ENCODE results near the gene SCNN1A.

SCNN1A gene

GRCh38 chr12:6333566-6333965, 41.8 kb downstream of the SCNN1A start:
- TF ChIP-seq CTCF (IDR thresholded peaks at IDR 0.05), result no peak
- Histone ChIP-seq H3K4me2 (ENCODE audit: low read length) (no peak overlapping the region), H3K27ac (peak overlapping the region; percentile 99), H3K4me3 (ENCODE audit: low read depth, low read length) (no peak overlapping the region), H2AFZ (no peak overlapping the region), H3K9me3 (ENCODE audit: control insufficient read depth, low read length) (no peaks in the 10 kb centered on the region), H3K4me1 (peaks cover 36% of the 10 kb centered on the region), H3K27me3 (ENCODE audit: control insufficient read depth, insufficient read depth, low read length) (no peaks in the 10 kb centered on the region), H3K79me2 (peaks cover 54% of the 10 kb centered on the region), H3K9ac (no peak overlapping the region), H3K36me3 (ENCODE audit: control insufficient read depth, insufficient read depth, low read length) (no peaks in the 10 kb centered on the region)

DNA sequence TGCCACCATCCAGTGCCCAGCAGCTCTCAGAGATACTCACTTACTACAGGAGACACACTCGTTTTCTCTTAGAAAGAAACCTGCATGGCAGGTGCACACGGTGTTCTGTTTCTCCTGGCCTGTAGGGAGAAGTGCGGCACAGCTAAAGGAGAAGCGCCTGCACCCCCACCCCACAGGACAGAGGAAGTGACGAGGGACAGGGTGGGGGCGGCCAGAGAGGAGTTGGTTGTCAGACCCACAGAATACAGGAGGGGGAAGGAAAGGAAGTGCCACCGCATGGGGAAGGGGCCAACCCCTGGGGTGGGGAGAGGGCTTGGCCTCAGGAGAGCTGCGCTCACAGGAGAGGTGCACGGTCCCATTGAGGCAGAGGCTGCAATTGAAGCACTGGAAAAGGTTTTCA, 42.3 kb downstream of the SCNN1A start:
- H3K27ac ChIP-seq, result no peak overlapping the region
- TF ChIP-seq CTCF (IDR thresholded peaks at IDR 0.05), result no peak

GRCh38 chr12:6332459-6332858, 42.9 kb downstream of the SCNN1A start:
- Histone ChIP-seq H3K27me3 (ENCODE audit: control insufficient read depth, insufficient read depth, low read length) (no peaks in the 10 kb centered on the region), H3K9me3 (ENCODE audit: control insufficient read depth, low read length) (no peaks in the 10 kb centered on the region), H3K79me2 (peaks cover 51% of the 10 kb centered on the region), H3K4me1 (peaks cover 26% of the 10 kb centered on the region), H3K27ac (no peak overlapping the region), H3K4me3 (ENCODE audit: low read depth, low read length) (no peak overlapping the region), H3K36me3 (ENCODE audit: control insufficient read depth, insufficient read depth, low read length) (no peaks in the 10 kb centered on the region), H2AFZ (no peak overlapping the region), H3K4me2 (ENCODE audit: low read length) (no peak overlapping the region), H3K9ac (no peak overlapping the region)
- TF ChIP-seq CTCF (IDR thresholded peaks at IDR 0.05), result no peak

More for the DNA sequence above, 42.3 kb downstream of the SCNN1A start:
- no peaks in the 10 kb centered on the region for H3K27me3 ChIP-seq (ENCODE audit: control insufficient read depth, insufficient read depth, low read length)
- no peaks in the 10 kb centered on the region for H3K36me3 ChIP-seq (ENCODE audit: control insufficient read depth, insufficient read depth, low read length)
- H3K4me2 ChIP-seq (ENCODE audit: low read length), result no peak overlapping the region
- H3K4me3 ChIP-seq (ENCODE audit: low read depth, low read length), result no peak overlapping the region
- H3K9me3 ChIP-seq (ENCODE audit: control insufficient read depth, low read length), result no peaks in the 10 kb centered on the region
- peaks cover 51% of the 10 kb centered on the region for H3K79me2 ChIP-seq
- H3K4me1 ChIP-seq, result peaks cover 32% of the 10 kb centered on the region
- no peak overlapping the region for H3K9ac ChIP-seq
- H2AFZ ChIP-seq, result no peak overlapping the region

DNA sequence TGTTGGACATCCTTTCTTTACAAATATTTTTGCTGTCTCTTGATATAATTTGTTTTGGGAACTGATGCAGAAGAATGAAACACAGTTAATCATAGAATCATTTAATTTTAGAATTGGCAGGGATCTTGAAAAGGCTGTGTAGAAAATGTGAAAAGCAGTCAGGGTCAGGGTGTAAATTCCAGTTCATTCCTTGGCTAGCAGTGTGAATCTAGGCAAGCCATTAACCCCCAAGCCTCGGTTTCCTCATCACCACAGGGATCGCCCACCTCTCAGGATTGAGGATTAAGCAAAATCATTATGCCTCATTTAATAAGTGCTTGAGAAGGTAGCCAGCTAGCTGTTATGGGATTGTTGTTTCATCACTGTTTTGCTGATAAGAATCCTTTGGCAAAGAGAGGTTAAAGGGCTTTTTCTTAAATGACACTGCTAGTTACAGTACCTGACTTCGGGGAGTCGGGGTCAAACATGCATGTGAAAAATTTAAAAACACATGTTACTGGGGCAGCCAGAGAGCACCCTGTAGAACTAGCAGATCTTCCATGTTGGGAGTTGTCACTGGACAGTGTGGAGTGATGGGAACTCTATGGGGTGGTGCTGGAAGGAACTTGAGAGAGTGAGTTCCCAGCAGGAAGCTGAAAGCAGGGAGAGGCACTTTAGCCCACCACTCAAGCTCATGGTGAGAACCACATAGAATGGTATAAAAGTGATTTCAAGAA, 44.2 kb downstream of the SCNN1A start:
- no peak overlapping the region for H3K9ac ChIP-seq
- no peak overlapping the region for H2AFZ ChIP-seq
- peaks cover 24% of the 10 kb centered on the region for H3K4me1 ChIP-seq
- no peaks in the 10 kb centered on the region for H3K27me3 ChIP-seq (ENCODE audit: control insufficient read depth, insufficient read depth, low read length)
- no peak overlapping the region for H3K4me3 ChIP-seq (ENCODE audit: low read depth, low read length)
- H3K79me2 ChIP-seq, result peaks cover 46% of the 10 kb centered on the region
- H3K27ac ChIP-seq, result no peak overlapping the region
- H3K36me3 ChIP-seq (ENCODE audit: control insufficient read depth, insufficient read depth, low read length), result no peaks in the 10 kb centered on the region
- H3K4me2 ChIP-seq (ENCODE audit: low read length), result no peak overlapping the region
- H3K9me3 ChIP-seq (ENCODE audit: control insufficient read depth, low read length), result no peaks in the 10 kb centered on the region
- no peak for TF ChIP-seq CTCF (IDR thresholded peaks at IDR 0.05)

DNA sequence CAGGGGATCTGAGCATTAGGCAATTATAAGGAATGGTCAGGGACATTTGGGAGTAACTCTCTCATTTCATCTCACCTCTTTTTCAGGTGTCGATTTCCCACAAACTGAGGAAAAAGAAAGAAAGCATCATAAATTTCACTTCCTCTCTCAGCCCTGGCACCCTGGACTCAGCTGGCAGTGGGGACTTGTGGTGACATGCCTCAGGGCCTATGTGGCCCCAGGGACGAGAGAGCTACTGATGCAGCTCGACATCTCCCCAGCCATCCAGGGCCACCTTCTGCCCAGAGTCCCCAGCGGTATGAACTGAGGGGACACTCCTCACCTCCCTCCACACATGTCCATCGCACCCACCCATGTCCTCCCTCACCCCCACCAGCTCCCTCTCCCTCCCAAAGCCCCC, 45.2 kb downstream of the SCNN1A start:
- no peak overlapping the region for H3K4me2 ChIP-seq (ENCODE audit: low read length)
- TF ChIP-seq CTCF (IDR thresholded peaks at IDR 0.05), result no peak
- peaks cover 15% of the 10 kb centered on the region for H3K4me1 ChIP-seq
- H2AFZ ChIP-seq, result no peak overlapping the region
- no peak overlapping the region for H3K27ac ChIP-seq
- no peaks in the 10 kb centered on the region for H3K36me3 ChIP-seq (ENCODE audit: control insufficient read depth, insufficient read depth, low read length)
- no peaks in the 10 kb centered on the region for H3K9me3 ChIP-seq (ENCODE audit: control insufficient read depth, low read length)
- no peaks in the 10 kb centered on the region for H3K27me3 ChIP-seq (ENCODE audit: control insufficient read depth, insufficient read depth, low read length)
- H3K4me3 ChIP-seq (ENCODE audit: low read depth, low read length), result no peak overlapping the region
- no peak overlapping the region for H3K9ac ChIP-seq
- H3K79me2 ChIP-seq, result peaks cover 39% of the 10 kb centered on the region

Data from parathyroid adenoma (tissue), 2 donors.